Gastroesophageal sphincter (tissue), 4 donors: ENCODE results near the gene TBC1D5. TPM values are rescaled to one million over a fixed set of nuclear protein-coding genes. Genes with fewer than 3 reads are reported as not detected.

Experiments used
- ATAC-seq: fragments of 150-250 bp; one replicate; pipeline ENCODE4 v1.9.1; 2016; ENCODE audit warnings: mild to moderate bottlenecking, moderate library complexity
- H3K27ac ChIP-seq, 4 donors: fragments of 200-600 bp; sonication (generic) in 3 of 4; 1 replicate in 3 of 4; 2 replicates in 1 of 4; pipeline ENCODE4 v1.5.1; 2016 to 2019
- H3K27me3 ChIP-seq: fragments of 200-600 bp; sonication (generic); one replicate; pipeline ENCODE4 v1.5.1; 2019
- H3K36me3 ChIP-seq, 2 donors: fragments of 200-600 bp; sonication (generic); one replicate each; pipeline ENCODE4 v1.5.1; 2019; ENCODE audit warnings: control low read depth in 1 of 2
- H3K4me1 ChIP-seq, 3 donors: fragments of 200-600 bp; sonication (generic); 1 replicate in 2 of 3; 2 replicates in 1 of 3; pipeline ENCODE4 v1.5.1; 2016 to 2019; ENCODE audit warnings: control low read depth in 2 of 3
- H3K4me3 ChIP-seq, 2 donors: fragments of 200-600 bp; sonication (generic); one replicate each; pipeline ENCODE4 v1.5.1; 2019; ENCODE audit warnings: mild to moderate bottlenecking in 1 of 2, moderate library complexity in 1 of 2
- H3K9me3 ChIP-seq, 3 donors: fragments of 200-600 bp; sonication (generic); one replicate each; pipeline ENCODE4 v1.5.1; 2017 to 2019; ENCODE audit warnings: control low read depth in 2 of 3
- CTCF ChIP-seq, 4 experiments: fragments of 200-600 bp in 2 of 4; fragments of 450-650 bp in 2 of 4; sonication (generic) in 1 of 4; IDR thresholded peaks; one replicate each; pipeline ENCODE4 v1.5.1; 2017 to 2019; ENCODE audit warnings: antibody characterized with exemption in 4 of 4, mild to moderate bottlenecking in 2 of 4, moderate library complexity in 2 of 4
- EP300 ChIP-seq: sonication (generic); formaldehyde crosslinking; IDR thresholded peaks from one replicate; pipeline ENCODE4 v1.6.1; 2017; ENCODE audit warnings: antibody characterized with exemption, mild to moderate bottlenecking
- POLR2A ChIP-seq, 2 donors: fragments of 450-650 bp; IDR thresholded peaks; one replicate each; pipeline ENCODE4 v1.6.1; 2017; ENCODE audit warnings: antibody characterized with exemption in 2 of 2, mild to moderate bottlenecking in 2 of 2, moderate library complexity in 1 of 2
- POLR2AphosphoS5 ChIP-seq: sonication (generic); formaldehyde crosslinking; IDR thresholded peaks from one replicate; pipeline ENCODE4 v1.6.1; 2017; ENCODE audit warnings: antibody characterized with exemption
- WGBS, 2 donors: methylation state at CpG; one replicate each; pipeline ENCODE4 v1.1.5; 2018; ENCODE audit warnings: low coverage in 1 of 2; 5-methylcytosine and 5-hydroxymethylcytosine counted together
- total RNA-seq, 4 donors: library from RNA; depleted of rRNA; stranded (reverse); fragments of >200 nt; gene quantifications; one replicate each; pipeline ENCODE4 v1.1.0, GENCODE V29; 2016

Gene TBC1D5
- total RNA-seq, 4 donors from 2014 or later, result 59.5 to 66.6 (median 61.6) TPM

GRCh38 chr3:17634201-17634600 is 108.2 kb downstream of the TBC1D5 start:
- TF ChIP-seq POLR2AphosphoS5, result no peak
- TF ChIP-seq EP300, result no peak
- no peak for TF ChIP-seq CTCF (IDR thresholded peaks at IDR 0.05)
- TF ChIP-seq POLR2A (IDR thresholded peaks at IDR 0.05), result no peak
- no peaks in the 10 kb centered on the region for H3K36me3 ChIP-seq
- peaks cover 0 to 16% (median 0%) of the 10 kb centered on the region in 3 donors for H3K4me1 ChIP-seq
- WGBS, 2 donors, result 93 to 95% methylated on average over 2 of the region's 2 CpGs
- no peaks in the 10 kb centered on the region for H3K9me3 ChIP-seq
- H3K27ac ChIP-seq, result no peak overlapping the region
- no peak for ATAC-seq
- no peak overlapping the region for H3K4me3 ChIP-seq
- H3K27me3 ChIP-seq, result no peaks in the 10 kb centered on the region

- ATAC-seq, result peak; percentile 43
- no peak overlapping the region for H3K4me3 ChIP-seq
Measured at GRCh38 chr3:17632401-17633100, 109.9 kb downstream of the TBC1D5 start.

GRCh38 chr3:17631609-17632008 is 110.8 kb downstream of the TBC1D5 start:
- Histone ChIP-seq H3K9me3 (no peaks in the 10 kb centered on the region), H3K4me1 (peaks cover 0 to 21% (median 0%) of the 10 kb centered on the region in 3 donors), H3K4me3 (no peak overlapping the region), H3K36me3 (no peaks in the 10 kb centered on the region), H3K27me3 (no peaks in the 10 kb centered on the region), H3K27ac (no peak overlapping the region)
- WGBS, 2 donors, result 69 to 86% methylated on average over 1 of the region's 1 CpG
- no peak for ATAC-seq
- TF ChIP-seq EP300 (no peak), POLR2AphosphoS5 (no peak), CTCF (IDR thresholded peaks at IDR 0.05) (no peak)

More at GRCh38 chr3:17632401-17633100, 109.9 kb downstream of the TBC1D5 start:
- Histone ChIP-seq H3K27me3 (no peaks in the 10 kb centered on the region), H3K27ac (no peak overlapping the region), H3K36me3 (no peaks in the 10 kb centered on the region), H3K4me1 (peaks cover 0 to 16% (median 0%) of the 10 kb centered on the region in 3 donors), H3K9me3 (no peaks in the 10 kb centered on the region)
- 52 to 60% methylated on average over 3 of the region's 3 CpGs for WGBS, 2 donors
- no peak for TF ChIP-seq POLR2AphosphoS5
- no peak for TF ChIP-seq POLR2A (IDR thresholded peaks at IDR 0.05)
- TF ChIP-seq CTCF (IDR thresholded peaks at IDR 0.05), result no peak
- no peak for TF ChIP-seq EP300

GRCh38 chr3:17629400-17629799 is 113.0 kb downstream of the TBC1D5 start:
- Histone ChIP-seq H3K27me3 (no peaks in the 10 kb centered on the region), H3K27ac (no peak overlapping the region), H3K4me1 (peaks cover 0 to 14% (median 0%) of the 10 kb centered on the region in 3 donors), H3K9me3 (no peaks in the 10 kb centered on the region), H3K36me3 (no peaks in the 10 kb centered on the region), H3K4me3 (no peak overlapping the region)
- no peak for TF ChIP-seq POLR2A (IDR thresholded peaks at IDR 0.05)
- TF ChIP-seq CTCF (IDR thresholded peaks at IDR 0.05), result no peak
- TF ChIP-seq EP300, result no peak
- no peak for TF ChIP-seq POLR2AphosphoS5
- ATAC-seq, result no peak

- WGBS, 2 donors, result 87 to 100% methylated on average over 1 of the region's 1 CpG
- Histone ChIP-seq H3K27ac (no peak overlapping the region), H3K36me3 (peaks cover 0 to 14% of the 10 kb centered on the region in 2 donors), H3K9me3 (no peaks in the 10 kb centered on the region), H3K4me1 (peaks cover 0 to 14% (median 0%) of the 10 kb centered on the region in 3 donors), H3K27me3 (no peaks in the 10 kb centered on the region), H3K4me3 (no peak overlapping the region)
- TF ChIP-seq POLR2AphosphoS5, result no peak
- TF ChIP-seq CTCF (IDR thresholded peaks at IDR 0.05), result no peak
- TF ChIP-seq POLR2A (IDR thresholded peaks at IDR 0.05), result no peak
- TF ChIP-seq EP300, result no peak
- ATAC-seq, result no peak
Measured at GRCh38 chr3:17626395-17626794, 116.0 kb downstream of the TBC1D5 start.
